Lung (tissue), 12 donors: ENCODE results near the gene ZNF274. TPM values are rescaled to one million over a fixed set of nuclear protein-coding genes. Genes with fewer than 3 reads are reported as not detected.
A peak's percentile ranks its signal among the peaks of the same experiment; 100 is the strongest.

Experiments
- ATAC-seq: fragments of 200-7000 bp; cut with Tn5 transposase; one replicate; pipeline ENCODE4 v1.9.1; 2020; ENCODE audit warnings: moderate number of reproducible peaks; ENCODE audit not compliant: insufficient read depth, low FRiP score
- DNase-seq, 3 donors: peaks; one replicate each; pipeline ENCODE4 v3.0.0-alpha.2; 2013 to 2017
- H3K27ac ChIP-seq, 2 donors: one replicate each; pipeline ENCODE4 v1.5.1; 2013; ENCODE audit warnings: mild to moderate bottlenecking in 2 of 2, moderate library complexity in 2 of 2, control low read depth in 1 of 2, inconsistent platforms in 1 of 2, low read depth in 1 of 2, low read length in 1 of 2
- H3K27me3 ChIP-seq, 3 donors: one replicate each; pipeline ENCODE4 v1.5.1; 2013; ENCODE audit warnings: low read length in 2 of 3; ENCODE audit not compliant: control insufficient read depth in 3 of 3, insufficient read depth in 3 of 3
- H3K36me3 ChIP-seq, 4 donors: one replicate each; pipeline ENCODE4 v1.5.1; 2013; ENCODE audit warnings: low read length in 4 of 4, mild to moderate bottlenecking in 1 of 4, moderate library complexity in 1 of 4; ENCODE audit not compliant: control insufficient read depth in 4 of 4, insufficient read depth in 4 of 4
- H3K4me1 ChIP-seq, 5 donors: one replicate each; pipeline ENCODE4 v1.5.1; 2013; ENCODE audit warnings: low read length in 5 of 5, mild to moderate bottlenecking in 2 of 5, moderate library complexity in 1 of 5; ENCODE audit not compliant: control insufficient read depth in 5 of 5, insufficient read depth in 5 of 5
- H3K4me3 ChIP-seq: one replicate; pipeline ENCODE4 v1.5.1; 2013; ENCODE audit warnings: mild to moderate bottlenecking, control low read depth, moderate library complexity
- H3K9ac ChIP-seq, 2 donors: one replicate each; pipeline ENCODE4 v1.5.1; 2013; ENCODE audit warnings: low read length in 2 of 2, control low read depth in 1 of 2; ENCODE audit not compliant: insufficient read depth in 1 of 2
- H3K9me3 ChIP-seq, 4 donors: one replicate each; pipeline ENCODE4 v1.5.1; 2013; ENCODE audit warnings: low read length in 3 of 4, mild to moderate bottlenecking in 1 of 4, moderate library complexity in 1 of 4; ENCODE audit not compliant: control insufficient read depth in 4 of 4, insufficient read depth in 3 of 4
- CTCF ChIP-seq: IDR thresholded peaks from 2 replicates; pipeline ENCODE4 v1.5.1; 2012; ENCODE audit warnings: mild to moderate bottlenecking; ENCODE audit errors: control extremely low read depth, extremely low read depth
- WGBS, 2 donors: extraction: QIAGEN DNeasy Blood & Tissue Kit; methylation state at CpG; one replicate each; pipeline ENCODE4 v1.1.7; 2013; 5-methylcytosine and 5-hydroxymethylcytosine counted together
- polyA plus RNA-seq, 2 donors: library from polyadenylated mRNA; stranded (reverse); fragments of 200-250 nt; gene quantifications; one replicate each; pipeline ENCODE4 v1.2.1, GENCODE V29; 2013
- total RNA-seq, 2 donors: library from RNA; depleted of rRNA in 1 of 2; stranded (reverse); fragments of >200 nt in 1 of 2; gene quantifications; one replicate each; pipeline ENCODE4 v1.2.1, GENCODE V29; 2014 to 2021
- donor health status: control.
- donor health status: control.
- donor health status: Bipolar disorder and iron deficiency.
- donor health status: healthy.
- donor health status: DM: yes; HTN: yes; CAD: no.

ZNF274 gene
- total and polyA plus RNA-seq, 4 donors = 10.2 to 29.6 (median 26.0) TPM

- Histone ChIP-seq H3K9me3 (peaks cover 0 to 11% (median under 1%) of the 10 kb centered on the region in 4 donors), H3K36me3 (peaks cover 0 to 2% (median 0%) of the 10 kb centered on the region in 4 donors), H3K27me3 (no peaks in the 10 kb centered on the region), H3K27ac (peak overlapping the region; percentile 89 to 99), H3K9ac (peak overlapping the region; percentile 92 to 93), H3K4me1 (peaks cover 0 to 12% (median 6%) of the 10 kb centered on the region in 5 donors), H3K4me3 (peak overlapping the region; percentile 88)
- 2% methylated on average over 71 to 85 of the region's 85 CpGs for WGBS, 2 donors
- peak; percentile 96 for TF ChIP-seq CTCF
- peak; percentile 95 for ATAC-seq
- peak; percentile 97 to 98 (median 98) for DNase-seq
These were observed 27.9 kb upstream of the ZNF274 start for GRCh38 chr19:58154679-58155648.

- Histone ChIP-seq H3K4me3 (no peak overlapping the region), H3K36me3 (no peaks in the 10 kb centered on the region), H3K27ac (no peak overlapping the region), H3K9me3 (peaks cover 0 to 12% (median 4%) of the 10 kb centered on the region in 4 donors), H3K9ac (no peak overlapping the region), H3K27me3 (no peaks in the 10 kb centered on the region), H3K4me1 (peaks cover 0 to 10% (median 6%) of the 10 kb centered on the region in 5 donors)
- 91 to 93% methylated on average over 52 to 53 of the region's 53 CpGs for WGBS, 2 donors
- no peak for TF ChIP-seq CTCF
- DNase-seq (no peak), ATAC-seq (no peak)
These were observed 25.7 kb upstream of the ZNF274 start for GRCh38 chr19:58157045-58157728.

GRCh38 chr19:58166268-58166667 is 16.6 kb upstream of the ZNF274 start:
- no peak for ATAC-seq
- Histone ChIP-seq H3K27me3 (no peaks in the 10 kb centered on the region), H3K27ac (no peak overlapping the region), H3K36me3 (no peaks in the 10 kb centered on the region), H3K9ac (no peak overlapping the region), H3K4me3 (no peak overlapping the region), H3K9me3 (peaks cover 5 to 53% (median 44%) of the 10 kb centered on the region in 4 donors), H3K4me1 (no peaks in the 10 kb centered on the region)
- DNase-seq = no peak
- no peak for TF ChIP-seq CTCF
- WGBS, 2 donors = 78 to 85% methylated on average over 1 of the region's 1 CpG
